Stimulated activated CD4-positive, alpha-beta T cell treated with anti-CD3 and anti-CD28 coated beads, Interleukin-4, amount 100 ng/mL, for 24 hours (primary cell): ENCODE measurements around the gene SLC12A9.

Experiments
- DNase-seq: peaks from one replicate; pipeline ENCODE4 v3.0.0-alpha.2; 2020

The SLC12A9 gene

GRCh38 chr7:100864263-100864845, 11.8 kb downstream of the SLC12A9 start:
- no peak for DNase-seq

DNA sequence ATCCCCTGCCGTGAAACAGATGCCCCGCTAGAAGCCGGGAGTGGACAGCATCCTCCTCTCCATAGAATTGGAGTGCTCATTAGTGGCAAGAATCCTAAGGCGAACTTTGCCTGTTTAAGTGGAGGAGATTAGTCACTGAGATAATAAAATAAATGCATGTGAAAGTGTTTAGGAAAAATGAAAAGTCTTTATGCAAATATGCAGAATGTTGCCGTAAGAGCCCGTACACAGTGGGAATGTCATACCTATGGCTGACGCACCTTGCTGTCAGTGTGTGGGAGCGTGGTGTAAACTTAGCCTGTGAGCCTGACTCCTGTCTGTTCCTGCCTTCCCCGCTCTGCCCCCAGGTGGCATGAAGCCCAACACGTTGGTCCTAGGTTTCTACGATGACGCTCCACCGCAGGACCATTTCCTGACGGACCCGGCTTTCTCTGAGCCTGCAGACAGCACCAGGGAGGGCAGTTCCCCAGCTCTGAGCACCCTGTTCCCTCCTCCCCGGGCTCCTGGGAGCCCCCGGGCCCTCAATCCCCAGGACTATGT, 12.9 kb downstream of the SLC12A9 start:
- DNase-seq = no peak

DNA sequence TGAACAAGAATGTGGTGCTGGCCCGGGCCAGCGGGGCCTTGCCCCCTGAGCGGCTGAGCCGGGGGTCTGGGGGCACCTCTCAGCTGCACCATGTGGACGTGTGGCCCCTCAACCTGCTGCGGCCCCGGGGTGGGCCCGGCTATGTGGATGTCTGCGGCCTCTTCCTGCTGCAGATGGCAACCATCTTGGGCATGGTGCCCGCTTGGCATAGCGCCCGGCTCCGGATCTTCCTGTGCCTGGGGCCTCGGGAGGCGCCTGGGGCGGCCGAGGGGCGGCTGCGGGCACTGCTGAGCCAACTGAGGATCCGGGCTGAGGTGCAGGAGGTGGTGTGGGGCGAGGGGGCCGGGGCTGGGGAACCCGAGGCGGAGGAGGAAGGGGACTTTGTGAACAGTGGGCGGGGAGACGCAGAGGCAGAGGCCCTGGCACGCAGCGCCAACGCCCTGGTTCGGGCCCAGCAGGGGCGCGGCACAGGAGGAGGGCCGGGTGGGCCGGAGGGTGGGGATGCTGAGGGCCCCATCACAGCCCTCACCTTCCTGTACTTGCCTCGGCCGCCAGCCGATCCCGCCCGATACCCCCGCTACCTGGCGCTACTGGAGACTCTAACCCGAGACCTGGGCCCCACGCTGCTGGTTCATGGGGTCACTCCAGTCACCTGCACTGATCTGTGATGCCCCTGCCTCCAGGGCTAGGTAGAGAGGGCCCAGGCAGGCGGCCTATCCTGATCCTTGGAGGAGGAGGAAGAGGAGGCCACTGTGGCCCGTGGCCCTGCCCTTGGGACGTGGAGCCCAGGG, 13.6 kb downstream of the SLC12A9 start:
- peak; percentile 15 for DNase-seq

GRCh38 chr7:100866729-100867039, 14.2 kb downstream of the SLC12A9 start:
- no peak for DNase-seq

DNA sequence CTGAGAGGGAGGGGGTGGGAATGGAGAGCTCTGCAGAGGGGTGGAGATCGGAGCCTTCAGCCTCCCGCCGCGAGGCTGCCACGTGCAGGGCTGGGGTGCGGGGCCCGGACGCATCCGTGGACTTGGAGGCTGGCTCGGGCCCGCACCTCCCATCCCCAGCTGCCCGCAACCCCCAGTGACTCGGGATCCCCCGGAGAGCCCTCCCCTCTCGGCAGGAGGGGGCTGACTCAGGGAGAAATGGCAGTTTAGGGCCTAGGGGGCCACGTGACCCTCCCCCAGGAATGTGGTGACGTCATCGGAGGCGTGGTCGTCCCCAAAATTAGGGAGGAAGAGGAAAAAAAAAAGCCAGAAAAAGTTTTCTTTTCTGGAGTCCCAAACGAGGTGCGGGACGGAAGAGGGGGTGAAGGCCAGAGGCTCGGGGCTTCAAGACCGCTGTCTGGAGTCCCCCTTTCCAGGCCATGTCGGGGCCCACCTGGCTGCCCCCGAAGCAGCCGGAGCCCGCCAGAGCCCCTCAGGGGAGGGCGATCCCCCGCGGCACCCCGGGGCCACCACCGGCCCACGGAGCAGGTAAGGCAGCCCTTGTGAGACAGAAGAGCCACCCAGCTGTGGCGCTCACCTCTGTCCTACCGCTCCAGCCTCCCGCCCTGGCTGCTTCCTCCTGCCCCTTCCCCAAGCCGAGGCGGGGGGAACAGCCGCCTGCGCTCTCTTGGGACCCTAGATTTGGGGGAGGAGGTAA, 14.7 kb downstream of the SLC12A9 start, which contains the start of gene TRIP6:
TSS of gene TRIP6 (plus strand) at position 348 of the 736 bp plus-strand sequence. CDS start at position 459, 111 bp downstream.
- DNase-seq = peak; percentile 77

- DNase-seq = no peak
Observed at GRCh38 chr7:100867776-100868485, 15.4 kb downstream of the SLC12A9 start.

DNA sequence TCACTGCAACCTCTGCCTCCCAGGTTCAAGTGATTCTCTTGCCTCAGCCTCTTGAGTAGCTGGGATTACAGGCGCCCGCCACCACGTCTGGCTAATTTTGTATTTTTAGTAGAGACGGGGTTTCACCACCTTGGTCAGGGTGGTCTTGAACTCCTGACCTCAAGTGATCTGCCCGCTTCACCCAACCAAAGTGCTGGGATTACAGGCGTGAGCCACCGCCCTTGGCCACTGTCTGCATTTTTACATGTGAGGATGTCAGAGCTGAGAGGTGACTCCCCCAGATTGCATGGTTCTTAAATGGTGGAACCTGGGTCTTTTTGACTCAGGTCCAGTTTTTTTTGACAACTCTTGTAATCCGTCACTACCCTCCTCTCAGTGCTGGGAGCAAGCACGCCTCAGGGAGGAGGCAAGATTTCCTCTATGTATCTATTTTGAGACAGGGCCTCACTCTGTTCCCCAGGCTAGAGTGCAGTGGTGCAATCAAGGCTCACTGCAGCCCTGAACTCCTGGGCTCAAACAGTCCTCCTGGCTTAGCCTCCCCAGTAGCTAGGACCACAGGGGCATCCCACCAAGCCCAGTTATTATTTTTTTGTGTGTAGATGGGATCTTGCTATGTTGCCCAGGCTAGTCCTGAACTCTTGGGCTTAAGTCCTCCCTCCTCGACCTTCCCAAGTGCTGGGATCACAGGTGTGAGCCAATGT, 21.2 kb downstream of the SLC12A9 start:
- no peak for DNase-seq

- no peak for DNase-seq
Observed at GRCh38 chr7:100874300-100874576, 21.7 kb downstream of the SLC12A9 start.

DNA sequence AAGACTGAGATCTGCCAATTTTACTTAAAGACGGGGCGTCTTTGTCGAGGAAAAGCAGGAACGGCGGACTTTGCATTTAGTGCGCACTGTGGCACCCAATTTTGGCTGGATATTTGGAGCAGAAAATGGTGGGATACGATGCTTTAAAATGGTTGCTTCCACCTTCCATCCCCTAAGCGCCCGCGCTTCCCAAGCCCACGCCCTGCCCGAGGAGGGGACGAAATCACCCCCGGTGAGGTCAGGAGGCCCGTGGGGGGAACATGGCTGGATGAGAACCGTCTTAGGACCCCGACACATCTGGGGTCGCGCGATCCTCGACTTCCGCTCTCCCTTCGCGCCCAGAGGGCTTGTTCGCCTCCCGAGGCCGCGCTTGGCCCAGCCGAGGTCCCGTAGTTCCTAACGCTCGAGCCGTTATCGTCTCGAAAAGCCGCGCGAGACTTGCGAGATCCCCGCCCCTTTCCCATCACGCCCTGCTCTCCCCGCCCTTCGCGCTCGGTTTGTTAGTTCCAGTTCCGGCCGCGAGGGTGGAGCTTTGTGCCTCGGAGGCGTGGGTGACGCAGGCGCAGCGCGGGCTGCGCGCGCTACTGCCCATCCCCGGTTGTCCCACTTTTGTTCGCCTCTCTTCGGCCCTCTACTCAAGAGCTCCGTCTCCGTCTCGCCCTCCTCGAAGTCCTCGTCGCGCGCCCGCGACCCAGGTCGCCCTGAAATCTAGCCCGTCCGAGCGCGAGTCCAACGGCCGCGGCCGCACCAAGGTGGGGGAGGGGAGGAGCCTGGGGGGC, 22.3 kb downstream of the SLC12A9 start, which contains the start of gene SRRT:
TSS of gene SRRT (plus strand) at position 527 of the 779 bp plus-strand sequence. CDS start 488 bp downstream, outside the sequence.
- peak; percentile 99 for DNase-seq

GRCh38 chr7:100875356-100875751, 22.8 kb downstream of the SLC12A9 start:
- peak; percentile 51 for DNase-seq

DNA sequence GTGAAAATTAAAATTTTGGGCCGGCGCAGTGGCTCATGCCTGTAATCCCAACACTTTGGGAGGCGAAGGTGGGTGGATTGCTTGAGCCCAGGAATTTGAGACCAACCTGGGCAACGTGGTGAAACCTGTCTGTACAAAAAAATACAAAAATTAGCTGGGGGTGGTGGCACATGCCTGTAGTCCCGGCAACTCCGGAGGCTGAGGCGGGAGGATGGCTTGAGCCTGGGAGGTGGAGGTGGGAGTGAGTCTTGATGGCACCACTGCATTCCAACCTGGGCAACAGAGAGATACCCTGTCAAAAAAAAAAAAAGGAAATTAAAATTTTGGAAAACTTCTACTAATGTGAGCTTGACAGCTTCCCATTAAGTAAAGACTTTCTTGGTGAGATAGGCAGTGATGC, 25.5 kb downstream of the SLC12A9 start:
- no peak for DNase-seq

DNA sequence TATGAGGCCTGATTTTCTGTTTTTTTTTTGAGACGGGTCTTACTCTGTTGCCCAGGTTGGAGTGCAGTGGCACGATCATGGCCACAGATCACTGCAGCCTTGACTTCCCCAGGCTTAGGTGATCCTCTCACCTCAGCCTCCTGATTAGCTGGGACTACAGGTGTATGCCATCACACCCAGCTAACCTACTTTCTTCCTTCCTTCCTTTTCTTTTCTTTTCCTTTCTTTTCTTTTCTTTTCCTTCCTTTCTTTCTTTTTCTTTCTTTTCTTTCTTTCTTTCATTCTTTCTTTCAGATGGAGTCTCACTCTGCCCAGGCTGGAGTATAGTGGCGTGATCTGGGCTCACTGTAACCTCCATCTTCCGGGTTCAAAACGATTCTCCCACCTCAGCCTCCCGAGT, 26.2 kb downstream of the SLC12A9 start:
- no peak for DNase-seq

DNA sequence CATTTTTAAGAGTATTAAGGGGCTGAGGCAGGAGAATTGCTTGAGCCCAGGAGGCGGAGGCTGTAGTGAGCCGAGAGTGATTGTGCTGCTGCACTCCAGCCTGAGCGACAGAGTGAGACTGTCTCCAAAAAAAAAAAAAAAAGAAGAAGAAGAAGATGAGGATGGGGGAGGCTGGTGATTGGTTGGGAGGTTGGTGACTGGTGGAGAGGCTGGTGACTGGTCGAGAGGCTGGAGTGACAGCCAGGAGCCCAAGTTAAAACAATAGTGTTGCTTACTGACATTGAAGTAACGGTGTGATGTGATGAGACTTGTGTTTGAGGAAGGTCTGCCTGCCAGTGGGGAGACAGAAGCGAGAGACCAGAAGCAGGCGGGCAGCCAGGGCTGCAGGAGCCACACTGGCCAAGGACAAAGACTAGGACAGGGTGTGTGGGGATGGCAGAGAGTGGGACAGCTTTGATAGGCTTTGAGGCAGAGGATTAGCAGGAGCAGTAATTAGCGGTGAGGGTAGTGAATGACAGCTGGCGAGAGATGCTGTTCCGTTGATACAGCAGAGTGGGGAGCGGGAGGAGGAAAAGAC, 27.3 kb downstream of the SLC12A9 start:
- DNase-seq = no peak

- DNase-seq = no peak
Observed at GRCh38 chr7:100880645-100881044, 28.1 kb downstream of the SLC12A9 start.

DNA sequence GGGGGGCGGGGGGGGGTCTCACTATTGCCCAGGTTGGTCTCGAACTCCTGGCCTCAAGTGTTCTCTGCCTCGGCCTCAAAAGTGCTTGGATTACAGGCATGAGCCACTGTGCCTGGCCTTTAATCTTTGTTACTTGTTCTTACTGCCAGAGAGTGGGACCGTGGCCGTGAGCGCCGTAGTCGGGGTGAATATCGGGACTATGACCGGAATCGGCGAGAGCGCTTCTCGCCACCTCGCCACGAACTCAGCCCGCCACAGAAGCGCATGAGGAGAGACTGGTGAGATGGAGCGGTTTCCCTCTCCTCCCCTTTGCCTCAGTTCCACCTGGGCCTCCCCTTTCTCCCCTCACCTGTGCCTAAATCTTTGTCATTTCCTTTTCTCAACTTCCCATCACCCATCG, 28.6 kb downstream of the SLC12A9 start:
- no peak for DNase-seq

DNA sequence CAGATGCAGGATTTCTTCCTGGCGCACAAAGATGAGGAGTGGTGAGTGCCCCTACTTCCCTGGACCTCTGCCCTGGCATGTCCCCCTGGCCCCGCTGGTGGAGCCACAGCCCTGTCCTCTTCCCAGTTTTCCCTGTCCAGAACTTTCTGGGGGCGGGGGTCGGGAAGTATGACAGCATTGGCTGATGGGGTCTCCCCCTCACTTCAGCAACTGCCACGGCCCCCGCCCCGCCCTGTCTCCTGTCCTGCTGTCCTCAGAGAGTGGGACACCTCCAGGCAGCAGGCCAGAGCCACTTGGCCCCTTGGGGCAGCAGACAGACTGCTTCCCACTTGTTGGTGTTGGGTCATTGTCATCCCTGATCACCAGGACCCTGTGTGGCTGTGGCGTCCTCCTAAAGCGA, 29.7 kb downstream of the SLC12A9 start:
- DNase-seq = no peak

DNA sequence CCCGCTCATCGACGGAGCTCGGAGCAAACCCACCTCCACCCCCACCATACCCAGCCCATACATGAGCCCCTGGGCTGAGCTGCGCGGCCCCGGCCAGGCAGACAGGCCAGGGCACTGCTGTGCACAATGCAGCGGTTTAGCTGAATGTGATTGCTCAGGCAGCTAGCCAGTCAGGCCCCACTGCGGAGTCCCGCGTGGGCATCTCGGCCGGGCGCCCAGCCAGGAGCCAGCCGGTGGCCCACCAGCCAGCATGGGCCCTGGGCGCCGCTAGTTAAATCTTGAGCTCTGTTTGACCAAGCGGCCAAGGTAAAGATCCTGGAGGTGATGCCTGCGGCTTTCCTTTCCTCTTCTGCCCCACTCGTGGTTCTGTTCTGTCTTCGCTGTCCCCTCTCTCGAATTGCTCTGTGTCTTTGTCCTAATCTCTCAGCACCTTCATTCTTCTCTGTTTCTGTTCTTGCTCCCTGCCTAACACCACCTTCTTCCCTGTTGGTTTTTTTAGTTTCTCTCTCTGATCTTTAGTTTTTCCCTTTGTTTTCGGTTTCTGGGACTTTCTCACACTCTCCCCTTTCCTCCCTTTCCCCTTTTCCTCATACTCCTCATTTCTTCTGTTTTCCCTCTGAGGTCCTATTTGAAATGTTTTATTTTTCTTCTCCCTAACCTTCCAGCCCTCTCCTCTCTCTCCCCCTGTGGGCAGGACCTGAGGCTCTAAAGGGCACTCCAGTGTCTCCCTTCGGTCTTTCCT, 30.4 kb downstream of the SLC12A9 start:
- no peak for DNase-seq

GRCh38 chr7:100884736-100885439, 32.4 kb downstream of the SLC12A9 start:
- no peak for DNase-seq

GRCh38 chr7:100885440-100886141, 33.1 kb downstream of the SLC12A9 start:
- no peak for DNase-seq
